DND-41 (cell line): ENCODE measurements around the gene SULT1C3.

Experiments
- EZH2 ChIP-seq: IDR thresholded peaks from 3 replicates; pipeline ENCODE4 v1.6.1; 2012; ENCODE audit warnings: borderline replicate concordance, low read depth, mild to moderate bottlenecking, moderate library complexity, low read length, inconsistent platforms; ENCODE audit not compliant: severe bottlenecking
- TF ChIP-seq, protein P1 (sequence below): IDR thresholded peaks from 2 replicates; pipeline ENCODE4 v1.5.1; 2012; ENCODE audit warnings: borderline replicate concordance, low read length, moderate library complexity, mild to moderate bottlenecking; ENCODE audit not compliant: poor library complexity, severe bottlenecking; ENCODE audit errors: extremely low read depth

DNA sequence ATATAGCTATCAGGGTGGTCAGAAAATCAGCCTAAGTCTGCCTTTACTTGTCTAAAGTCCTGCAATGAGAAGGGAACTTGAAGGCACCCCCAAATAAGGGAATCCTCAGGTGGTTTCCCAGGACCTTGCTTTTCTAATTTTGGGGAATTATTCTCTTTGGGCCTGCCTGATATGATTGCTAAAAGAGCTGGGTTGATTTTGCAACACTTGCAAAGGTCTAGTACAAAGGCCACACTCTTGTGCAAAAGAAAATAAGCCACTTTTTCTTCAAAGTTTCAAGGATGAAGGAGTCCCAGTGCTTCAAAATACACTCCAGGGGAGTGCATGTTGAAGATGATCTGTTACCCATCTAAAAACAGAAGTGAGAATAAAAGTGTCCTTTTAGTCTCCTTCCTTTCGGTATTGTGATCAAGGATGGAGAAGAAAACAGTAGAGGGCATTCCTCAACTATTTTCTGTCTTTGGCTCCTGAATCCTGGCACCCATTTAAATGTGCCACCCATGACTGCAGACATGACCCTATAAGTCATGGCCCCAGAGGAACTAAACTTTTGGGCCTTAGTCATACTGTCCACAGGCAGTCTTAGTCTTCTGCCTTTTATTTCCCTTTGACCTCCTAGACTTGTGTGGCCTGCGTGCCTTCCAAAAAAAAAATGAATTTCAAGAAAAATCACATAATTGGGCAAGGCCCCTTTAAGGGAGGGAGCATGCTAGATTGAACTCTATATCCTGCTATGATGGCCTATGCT is 5.1 kb downstream of the SULT1C3 start:
- TF ChIP-seq, protein P1, sequence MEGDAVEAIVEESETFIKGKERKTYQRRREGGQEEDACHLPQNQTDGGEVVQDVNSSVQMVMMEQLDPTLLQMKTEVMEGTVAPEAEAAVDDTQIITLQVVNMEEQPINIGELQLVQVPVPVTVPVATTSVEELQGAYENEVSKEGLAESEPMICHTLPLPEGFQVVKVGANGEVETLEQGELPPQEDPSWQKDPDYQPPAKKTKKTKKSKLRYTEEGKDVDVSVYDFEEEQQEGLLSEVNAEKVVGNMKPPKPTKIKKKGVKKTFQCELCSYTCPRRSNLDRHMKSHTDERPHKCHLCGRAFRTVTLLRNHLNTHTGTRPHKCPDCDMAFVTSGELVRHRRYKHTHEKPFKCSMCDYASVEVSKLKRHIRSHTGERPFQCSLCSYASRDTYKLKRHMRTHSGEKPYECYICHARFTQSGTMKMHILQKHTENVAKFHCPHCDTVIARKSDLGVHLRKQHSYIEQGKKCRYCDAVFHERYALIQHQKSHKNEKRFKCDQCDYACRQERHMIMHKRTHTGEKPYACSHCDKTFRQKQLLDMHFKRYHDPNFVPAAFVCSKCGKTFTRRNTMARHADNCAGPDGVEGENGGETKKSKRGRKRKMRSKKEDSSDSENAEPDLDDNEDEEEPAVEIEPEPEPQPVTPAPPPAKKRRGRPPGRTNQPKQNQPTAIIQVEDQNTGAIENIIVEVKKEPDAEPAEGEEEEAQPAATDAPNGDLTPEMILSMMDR: no peak
- no peak for TF ChIP-seq EZH2
